Activated CD8-positive, alpha-beta memory T cell treated with anti-CD3 and anti-CD28 coated beads, Interleukin-2, amount 50 U/mL, for 48 hours (primary cell): Measurements from ENCODE around the gene CCDC92B.

Source experiments
- DNase-seq: peaks from one replicate; pipeline ENCODE4 v3.0.0-alpha.2; 2020

CCDC92B gene

DNA sequence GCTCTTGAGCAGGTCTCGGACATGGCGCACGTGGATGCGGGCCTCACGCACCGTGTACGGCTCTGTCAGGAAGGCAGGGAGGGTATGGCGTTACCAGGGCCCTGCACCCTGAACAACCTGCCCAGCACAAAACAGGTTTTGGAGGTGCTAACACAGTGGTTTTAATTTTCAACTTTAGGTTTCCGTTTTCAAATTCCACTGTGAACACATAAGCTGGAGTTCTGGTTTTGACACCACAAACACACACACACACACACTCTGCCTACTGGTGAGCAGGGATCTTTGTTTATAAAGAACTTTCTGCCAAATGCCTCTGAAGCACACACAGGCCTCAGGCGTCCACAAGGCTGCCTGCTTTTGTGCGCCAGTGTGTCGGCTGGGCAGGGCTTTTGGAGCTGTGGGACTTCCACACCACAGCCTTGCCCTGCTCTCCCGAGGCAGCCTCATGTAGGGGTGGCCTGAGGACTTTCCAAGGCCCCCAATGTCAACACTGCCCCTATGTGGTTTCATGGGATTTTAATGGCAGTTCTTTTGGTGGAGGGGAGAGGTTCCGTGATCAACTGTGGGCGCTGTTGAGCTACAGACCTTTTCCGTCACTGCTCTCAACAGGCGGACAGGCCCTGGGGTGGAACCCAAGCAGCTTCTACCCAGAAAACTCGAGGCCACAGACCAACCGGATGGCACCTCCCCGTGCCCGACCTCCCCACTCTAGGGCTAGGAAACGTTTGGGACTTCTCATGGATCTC lies 47.3 kb downstream of the CCDC92B start:
- DNase-seq, result no peak

DNA sequence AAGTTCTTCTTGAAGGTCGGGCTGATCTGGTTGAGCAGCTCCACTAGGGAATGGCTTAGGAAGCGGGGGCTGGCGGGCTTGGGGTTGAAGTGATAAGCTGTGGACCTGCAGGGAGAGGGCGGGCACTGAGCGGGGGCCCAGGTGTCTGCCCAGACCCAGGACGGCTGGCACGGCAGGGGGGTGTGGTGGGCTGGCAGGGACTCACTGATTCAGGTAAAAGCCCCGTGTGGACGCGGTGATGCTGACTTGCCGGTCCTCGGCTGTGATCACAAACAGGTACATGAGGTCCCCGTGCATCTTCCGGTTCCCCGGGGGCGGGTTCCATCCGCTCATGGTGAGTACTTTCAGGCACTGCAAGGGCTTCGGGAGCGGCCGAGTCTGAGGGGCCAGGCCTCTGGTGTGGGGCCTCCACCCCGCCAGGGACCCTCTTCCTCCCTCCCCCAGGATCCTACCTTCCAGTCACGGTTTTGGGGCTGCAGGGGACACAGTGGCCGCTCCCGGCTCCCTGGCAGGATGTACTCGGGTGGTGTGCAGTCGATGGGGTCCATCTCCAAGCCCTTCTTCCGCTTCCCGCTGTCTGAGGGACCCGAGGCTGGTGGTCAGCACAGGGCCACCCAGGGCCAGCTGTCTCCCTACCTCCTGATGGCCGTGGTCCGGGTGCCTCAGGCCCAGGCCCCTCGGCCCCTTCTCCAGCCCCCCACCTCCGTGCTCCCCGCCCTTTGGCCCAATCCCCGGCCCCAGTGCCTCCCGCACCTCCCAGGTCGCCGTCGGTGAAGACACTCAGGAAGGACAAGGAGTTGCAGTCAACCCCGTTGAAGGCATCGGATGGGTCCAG lies 48.1 kb downstream of the CCDC92B start:
- DNase-seq, result peak; percentile 50

DNA sequence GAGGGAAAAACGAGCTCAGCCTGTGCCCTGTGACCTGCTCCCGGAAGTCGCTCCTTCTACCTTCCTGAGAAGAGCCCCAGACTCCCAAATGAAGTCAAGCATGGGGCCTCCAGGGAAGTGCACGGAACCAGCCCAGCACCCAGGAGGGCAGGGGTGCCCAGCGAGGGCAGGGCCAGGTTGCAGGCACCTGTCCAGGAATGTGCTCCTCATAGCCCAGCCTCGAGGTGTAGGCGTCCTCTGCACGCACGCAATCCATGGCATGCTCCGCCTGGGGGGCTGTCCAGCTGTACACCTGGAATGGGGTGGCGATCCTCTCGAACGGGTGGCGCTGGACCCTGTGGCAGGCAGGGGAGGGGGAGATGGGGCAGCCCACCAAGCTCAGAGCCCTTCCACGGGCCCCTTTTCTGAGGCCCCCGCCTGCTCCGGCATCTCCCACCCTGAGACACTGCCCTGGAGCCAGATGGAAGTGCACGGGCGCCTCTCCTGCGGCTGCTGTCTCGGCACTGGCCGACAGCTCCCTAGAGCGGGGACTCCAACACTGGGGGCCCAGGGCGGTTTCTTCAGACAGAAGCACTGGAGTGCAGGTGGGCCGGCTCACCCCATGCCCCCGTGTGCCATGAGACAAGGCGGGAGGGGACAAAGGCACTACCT lies 48.8 kb downstream of the CCDC92B start:
- no peak for DNase-seq

DNA sequence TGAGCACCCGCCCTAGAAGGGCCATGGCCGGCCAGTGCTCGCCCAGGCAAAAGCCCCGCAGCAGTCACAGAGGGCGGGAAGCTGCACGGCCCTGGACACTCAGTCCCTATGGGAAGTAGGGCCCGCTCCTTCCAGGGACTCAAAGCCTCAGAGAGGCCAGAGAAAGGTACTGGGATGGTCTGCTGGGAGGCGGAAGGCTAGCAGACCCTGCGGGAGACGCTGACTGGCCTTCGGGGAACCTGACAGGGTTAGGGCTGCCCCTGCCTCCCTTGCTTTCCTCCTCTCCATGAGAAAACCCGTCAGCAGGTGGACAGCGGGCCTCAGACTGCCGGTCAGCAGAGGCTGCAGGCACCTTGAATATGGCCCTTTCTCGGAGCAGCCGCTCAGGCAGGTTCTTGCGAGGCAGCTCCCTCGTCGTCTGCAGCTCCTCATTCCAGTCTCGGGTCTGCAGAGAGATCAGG lies 49.4 kb downstream of the CCDC92B start:
- peak; percentile 47 for DNase-seq

DNA sequence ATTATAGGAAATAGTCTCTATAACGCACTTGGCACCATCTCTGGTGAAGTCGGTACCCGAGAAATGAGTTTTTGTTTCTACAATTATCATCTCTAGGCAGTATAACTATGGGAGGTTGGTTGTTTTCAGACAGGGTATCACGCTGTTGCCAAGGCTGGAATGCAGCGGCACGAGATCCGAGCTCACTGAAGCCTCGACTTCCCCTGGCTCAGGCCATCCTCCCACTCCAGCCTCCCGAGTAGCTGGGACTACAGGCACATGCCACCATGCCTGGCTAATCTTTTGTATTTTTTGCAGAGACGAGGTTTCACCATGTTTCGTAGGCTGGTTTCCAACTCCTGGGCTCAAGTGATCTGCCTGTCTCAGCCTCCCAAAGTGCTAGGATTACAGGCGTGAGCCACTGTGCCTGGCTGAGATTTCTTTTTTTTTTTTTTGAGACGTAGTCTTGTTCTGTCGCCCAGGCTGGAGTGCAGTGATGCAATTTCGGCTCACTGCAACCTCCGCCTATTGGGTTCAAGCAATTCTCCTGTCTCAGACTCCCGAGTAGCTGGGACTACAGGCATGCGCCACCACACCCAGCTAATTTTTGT lies 50.1 kb downstream of the CCDC92B start:
- DNase-seq, result peak; percentile 37

DNA sequence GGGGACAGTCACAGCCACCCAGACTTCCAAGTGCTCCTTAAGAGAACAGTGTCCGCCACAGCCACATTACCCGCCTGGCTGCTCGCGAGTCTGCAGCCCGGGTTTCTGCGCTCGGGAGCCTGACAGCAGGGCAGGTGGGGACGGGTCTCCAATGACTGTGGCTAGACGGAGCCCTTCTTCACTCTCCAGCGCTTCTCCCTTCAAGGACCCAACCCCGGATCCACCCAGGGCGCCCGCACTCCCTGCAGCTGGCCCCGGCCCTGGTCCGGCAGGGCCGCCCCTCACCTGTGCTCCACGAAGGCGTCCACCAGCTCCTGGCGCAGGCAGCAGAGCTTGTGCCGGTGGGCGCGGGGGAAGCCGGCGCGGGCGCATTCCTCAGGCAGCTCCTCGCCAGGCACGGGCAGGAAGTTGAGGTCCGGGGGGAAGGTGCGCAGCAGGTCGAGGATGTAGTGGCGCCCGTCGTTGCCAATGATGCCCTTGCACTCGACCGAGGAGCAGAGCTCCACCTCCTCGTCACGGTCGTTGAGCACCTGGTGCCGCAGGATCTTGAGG lies 51.8 kb downstream of the CCDC92B start:
- peak; percentile 52 for DNase-seq

DNA sequence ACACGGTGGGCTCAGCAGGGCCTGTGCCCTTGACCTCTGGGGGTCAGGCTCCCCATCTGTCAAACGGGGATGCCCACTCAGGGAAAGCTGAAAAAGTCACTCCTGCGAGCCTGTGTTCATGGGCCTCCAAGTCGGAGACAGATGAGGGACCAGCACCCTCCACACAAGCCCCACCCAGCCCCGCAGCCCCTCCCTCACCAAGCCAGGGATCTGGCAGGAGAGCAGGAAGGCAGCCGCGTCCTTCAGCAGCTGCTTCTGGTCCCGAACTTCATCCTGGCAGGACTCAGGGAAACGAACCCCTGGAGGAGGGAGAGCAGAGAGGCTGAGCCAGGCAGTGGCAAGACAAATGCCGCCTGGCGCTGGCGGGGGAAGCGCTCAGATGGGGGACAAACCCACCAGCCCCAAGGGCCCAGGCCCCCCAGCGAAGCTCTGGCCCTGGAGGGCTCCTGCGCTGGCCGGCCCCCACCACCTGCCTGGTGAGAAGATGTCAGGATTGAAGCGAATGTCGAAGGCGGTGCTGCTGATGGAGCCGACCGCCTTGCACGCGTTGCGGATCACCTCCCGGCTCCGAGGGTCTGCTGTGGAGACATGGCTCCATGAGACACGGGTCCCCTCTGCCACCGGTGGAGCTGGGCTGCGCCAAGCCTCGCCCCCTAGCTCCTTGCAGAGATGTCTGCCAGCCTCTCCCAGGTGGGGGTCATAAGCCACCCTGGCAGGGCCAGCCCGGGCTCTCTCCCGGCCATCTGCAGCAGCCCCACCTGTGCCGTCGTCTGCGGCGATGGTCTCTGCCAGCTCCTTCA lies 53.3 kb downstream of the CCDC92B start:
- DNase-seq, result peak; percentile 49

DNA sequence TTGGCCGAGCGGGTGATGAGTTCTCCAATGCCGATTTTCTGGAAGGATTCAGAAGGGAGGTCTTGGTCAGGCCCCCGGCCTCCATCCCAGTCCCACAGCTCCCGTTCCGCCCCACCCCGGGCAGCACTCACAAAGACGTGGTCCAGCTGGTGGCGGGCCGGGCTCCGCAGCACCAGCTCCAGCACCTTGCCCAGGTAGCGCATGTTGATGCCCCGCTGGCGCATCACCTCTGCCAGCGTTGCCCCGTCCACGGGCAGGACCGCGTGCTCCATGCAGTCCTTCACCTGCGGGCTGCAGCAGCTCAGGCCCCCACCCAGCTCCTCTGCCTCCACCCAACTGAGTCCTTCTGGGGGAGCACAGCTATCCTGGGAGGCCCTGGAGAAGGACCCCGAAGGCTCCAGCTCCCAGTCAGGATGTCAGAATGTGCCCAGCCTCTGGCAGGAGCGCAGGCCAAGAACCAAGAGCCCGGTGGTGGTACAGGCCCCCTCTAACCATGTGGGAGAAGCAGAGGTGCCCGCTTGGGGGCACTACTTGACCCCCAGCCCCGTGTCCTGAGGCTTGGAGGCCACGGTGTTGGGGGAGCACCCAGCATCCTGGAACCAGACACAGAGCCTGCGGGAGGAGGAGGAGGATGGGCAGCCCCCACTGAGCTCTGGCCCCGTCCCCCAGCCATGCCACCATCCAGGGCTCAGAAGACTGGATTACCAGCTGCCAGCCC lies 54.0 kb downstream of the CCDC92B start:
- peak; percentile 48 for DNase-seq

DNA sequence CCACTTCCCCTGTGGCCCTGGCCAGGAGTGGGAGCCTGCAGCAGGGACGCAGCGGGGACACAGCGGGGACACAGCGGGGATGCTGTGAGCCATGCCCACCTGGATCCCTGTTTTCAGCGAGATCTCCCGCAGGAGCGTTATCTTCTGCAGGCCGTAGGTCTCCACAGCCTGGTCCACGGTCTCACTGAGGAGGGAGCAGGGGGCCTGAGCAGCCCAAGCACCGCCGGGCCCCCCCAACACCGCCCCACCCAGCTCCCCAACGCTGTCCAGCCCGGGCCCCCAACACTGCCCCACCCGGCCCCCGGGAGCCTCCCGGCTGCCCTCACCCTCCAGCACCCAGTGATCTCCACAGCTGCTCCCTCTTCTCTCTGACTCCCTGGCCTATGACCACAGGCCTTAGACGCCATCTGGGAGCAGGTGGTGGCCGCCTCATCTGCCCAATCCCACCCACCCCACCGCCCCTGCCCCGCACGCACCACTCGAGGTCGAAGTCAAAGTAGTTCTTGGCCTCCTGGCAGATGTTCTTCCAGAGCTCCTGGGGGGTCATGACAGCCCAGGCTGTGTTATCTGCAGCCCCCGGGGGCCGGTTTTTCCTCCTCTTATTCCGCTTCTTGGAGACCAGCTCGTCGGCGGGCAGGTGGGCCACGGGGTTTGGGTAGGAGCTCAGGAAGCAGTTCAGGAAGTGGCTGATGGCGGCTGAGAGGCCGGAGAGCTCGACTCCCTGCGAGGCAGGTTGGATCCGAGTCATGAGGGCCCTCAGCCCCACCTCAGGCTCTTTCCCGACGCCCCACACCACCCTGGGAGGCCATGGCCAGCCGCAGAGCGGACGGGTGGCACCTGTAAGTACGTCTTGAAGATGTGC lies 54.8 kb downstream of the CCDC92B start:
- DNase-seq, result no peak

DNA sequence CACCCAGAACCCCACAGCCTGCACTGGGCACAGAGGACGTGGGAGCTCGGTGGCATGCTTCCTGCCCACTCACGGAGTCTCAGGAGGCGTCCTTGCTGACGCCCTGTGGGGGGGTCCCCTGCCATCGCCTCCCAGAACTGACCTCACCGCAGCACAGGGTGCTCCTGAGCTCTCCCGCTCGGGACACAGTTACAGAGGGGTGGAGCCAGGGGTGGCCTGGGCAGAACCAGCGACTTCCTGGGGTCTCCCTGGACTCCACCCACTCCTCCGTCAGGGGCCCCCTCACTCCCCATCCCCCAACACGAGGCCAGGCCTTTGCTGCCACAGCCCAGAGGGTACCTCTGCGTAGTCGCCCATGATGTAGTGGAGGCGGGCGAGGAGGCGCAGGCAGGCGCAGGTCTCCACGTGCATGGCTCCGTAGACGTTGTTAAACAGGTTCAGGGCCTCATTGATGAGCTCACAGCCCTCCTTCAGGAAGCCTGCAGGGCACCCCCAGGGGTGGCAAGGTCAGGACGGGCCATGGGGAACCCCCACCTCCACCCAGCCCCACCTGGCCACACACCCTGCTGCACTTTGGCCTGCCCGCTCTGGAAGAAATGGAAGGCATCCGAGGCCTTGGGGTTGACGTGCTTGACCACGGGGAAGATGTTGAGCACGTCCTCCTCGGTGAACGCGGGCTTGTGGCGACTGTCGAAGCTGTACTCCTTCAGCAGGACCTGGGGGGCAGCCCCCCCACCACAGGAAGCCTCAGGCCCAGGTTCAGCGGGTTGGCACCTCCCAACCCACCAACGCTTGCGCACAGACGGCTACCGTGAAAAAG lies 55.7 kb downstream of the CCDC92B start:
- DNase-seq, result peak; percentile 54

DNA sequence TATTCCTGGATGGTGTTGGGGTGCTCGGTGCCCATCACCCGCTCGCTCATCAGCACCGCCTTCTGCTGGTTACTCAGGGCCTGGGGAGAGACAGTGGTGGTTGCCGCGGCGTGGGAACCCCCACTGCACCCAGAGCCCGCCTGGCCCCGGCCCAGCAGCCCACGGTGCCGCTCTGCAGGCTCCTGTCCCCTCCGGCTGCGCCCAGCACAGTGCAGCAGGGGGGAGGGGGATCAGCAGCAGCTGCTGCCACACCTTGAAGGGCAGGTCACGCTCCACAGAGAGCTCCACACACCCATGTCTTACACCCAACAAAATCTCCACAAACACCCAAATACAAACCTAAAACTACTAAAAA lies 56.7 kb downstream of the CCDC92B start:
- peak; percentile 50 for DNase-seq

DNA sequence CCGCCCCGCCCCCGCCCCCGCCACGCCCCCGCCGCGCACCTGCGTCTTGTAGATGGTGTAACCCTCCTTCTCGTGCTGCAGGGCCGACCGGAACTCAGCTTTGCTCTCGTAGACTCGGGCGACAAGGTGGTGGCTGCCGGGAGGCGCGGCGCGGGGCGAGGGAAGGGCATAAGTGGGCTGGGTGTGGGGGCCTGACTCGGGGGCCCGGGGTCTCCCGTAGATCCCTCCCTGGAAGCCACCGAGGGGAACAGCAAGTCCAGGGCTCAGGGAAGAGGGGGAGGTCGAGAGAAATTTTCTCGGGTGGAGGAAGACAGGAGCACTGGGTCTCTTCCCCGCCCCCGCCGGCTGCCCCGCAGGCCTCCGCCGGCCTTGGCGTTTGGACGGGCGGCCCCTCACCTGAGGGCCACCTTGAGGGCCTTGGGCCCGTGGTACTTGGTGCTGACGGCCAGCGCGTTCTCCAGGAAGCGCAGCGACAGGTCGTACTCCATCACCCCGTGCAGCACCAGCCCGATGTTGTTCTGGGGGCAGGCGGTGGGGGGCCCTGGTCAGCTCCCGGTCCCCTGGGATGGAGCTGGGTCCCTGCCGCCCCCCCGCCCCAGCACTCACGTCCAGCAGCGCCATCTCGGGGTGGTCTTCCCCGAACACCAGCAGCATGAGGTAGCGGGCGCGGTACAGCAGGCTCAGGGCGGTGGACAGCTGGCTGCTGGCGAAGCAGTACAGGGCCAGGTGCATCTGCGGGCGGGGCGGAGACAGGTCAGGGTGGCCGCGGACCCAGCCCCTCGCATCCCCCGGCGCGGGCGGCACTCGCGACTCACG lies 57.3 kb downstream of the CCDC92B start:
- peak; percentile 47 for DNase-seq

DNA sequence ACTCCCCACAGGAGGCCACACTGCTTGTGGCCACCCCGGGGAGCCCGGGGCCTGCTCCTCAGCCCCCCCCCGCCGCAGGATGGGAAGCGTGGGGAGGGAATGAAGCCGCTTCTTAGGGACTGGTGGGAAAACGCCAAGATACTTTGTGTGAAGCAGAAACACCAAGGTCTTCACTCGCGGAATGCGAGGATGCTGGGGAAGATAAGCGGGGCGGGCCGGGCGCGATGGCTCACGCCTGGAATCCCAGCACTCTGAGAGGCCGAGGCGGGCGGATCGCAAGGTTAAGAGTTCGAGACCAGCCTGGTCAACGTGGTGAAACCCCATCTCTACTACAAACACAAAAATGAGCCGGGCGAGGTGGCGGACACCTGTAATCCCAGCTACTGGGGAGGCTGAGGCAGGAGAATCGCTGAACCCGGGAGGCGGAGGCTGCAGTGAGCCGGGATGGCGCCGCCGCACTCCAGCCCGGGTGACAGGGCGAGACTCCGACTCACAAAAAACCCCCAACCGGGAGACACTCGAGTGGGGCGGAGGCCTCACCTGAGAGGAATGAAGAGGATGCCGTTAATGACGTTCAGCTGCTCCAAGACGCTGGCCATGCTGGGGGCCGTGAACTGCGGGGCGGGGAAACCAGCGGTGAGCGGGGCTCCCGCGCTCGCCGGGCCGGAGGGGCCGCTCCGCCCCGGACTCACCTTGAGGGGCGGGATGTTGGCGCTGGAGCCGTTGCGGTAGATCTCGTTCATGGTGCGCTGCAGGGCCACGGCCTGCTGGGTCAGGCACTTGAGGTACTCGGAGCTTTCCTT lies 58.2 kb downstream of the CCDC92B start:
- DNase-seq, result peak; percentile 49

DNA sequence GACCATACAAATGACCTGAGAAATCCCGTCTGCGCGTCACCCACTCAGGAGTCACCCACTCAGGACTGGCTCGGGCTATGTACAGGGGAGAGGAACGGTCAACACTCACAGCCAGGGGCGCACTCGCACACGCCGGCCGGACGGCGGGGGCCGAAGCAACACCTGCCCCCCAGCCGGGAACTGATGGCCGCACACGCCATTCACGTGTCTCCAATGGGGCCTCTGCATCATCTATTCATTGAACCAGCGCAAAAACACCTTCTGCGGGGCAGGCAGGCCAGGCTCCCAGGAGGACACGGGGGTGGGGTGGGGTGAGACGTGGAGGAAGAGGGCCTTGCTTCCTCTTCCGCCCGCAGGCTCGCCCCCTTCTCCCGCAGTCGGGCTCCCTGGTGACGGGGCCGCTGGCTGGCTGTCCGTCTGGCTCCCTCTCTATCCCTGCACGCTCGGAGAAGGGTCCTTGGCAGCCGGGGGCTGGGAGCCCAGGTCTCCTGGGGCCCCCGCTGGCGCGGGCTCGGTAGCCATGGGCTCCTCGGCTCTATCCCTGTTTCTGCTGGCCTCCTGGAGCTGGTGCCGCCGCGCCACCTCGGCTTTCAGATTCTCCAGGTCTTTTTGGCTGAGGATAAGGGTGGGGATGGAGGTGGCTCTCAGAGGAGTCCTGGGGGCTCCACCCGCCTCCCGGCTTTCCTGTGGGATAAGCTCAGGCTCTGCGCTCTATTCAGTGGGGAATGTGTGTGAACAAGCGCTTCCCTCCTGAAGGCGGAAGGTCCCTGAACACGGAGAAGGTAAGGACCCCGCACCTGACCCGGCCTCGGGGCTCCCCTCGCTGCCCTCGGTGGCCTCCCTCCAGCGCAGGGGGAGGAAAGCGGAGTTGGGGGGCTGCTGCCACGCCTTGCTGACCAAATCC lies 59.0 kb downstream of the CCDC92B start:
- DNase-seq, result peak; percentile 52

DNA sequence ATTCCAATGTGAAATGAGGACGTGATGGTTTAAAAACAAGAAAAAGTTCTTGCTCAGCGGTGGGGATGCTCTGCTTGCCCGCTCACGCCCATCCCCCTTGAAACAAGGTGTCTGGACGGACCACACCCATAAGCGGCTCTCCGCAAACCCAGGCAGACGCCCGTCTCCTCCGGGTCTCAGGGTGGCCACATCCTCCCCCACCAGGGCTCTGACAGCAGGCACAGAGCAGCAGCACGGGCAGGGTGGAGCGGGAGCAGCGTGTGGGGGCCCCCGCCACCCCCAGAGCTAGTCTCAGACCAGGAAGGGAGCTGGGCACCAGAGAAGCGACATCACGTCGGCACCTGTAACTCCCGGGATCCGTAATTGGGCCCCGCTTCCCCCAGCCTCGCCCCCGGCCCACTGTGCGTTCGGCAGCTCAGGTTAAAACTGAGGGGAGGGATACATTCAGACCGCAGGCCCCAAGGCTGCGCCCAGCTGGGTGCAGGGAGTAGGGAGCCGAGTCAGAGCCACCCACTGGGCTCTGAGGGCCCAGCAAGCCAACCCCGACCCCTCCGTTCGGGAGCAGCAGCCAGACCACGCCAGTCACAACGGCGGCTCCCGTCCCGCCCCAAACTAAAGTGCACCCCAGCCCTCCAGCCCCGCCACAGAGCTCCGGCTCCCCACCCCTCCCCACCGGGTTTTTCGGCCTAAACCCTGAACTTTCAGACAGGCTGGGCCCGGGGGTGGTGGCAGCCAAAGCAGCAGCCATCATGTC lies 59.9 kb downstream of the CCDC92B start:
- DNase-seq, result peak; percentile 54
